ENCODE results near the gene AKAP8. TPM values are rescaled to one million over a fixed set of nuclear protein-coding genes. Genes with fewer than 3 reads are reported as not detected.

The AKAP8 gene
- total RNA-seq (18.0 TPM), polyA plus RNA-seq (25.4 TPM)
- long read RNA-seq, donor 1 = 0 reads
- long read RNA-seq, donor 2, partial matches to known transcripts = 0 of 4 reads
- long read RNA-seq, donor 2, other reads (novel, unspliced or antisense) = 0 of 4 reads
- long read RNA-seq, donor 3, partial matches to known transcripts = 0 of 3 reads
- long read RNA-seq, donor 3, other reads (novel, unspliced or antisense) = 0 of 3 reads
- long read RNA-seq, donor 4, partial matches to known transcripts = 10 of 11 reads
- long read RNA-seq, donor 4, other reads (novel, unspliced or antisense) = 0 of 11 reads
- long read RNA-seq, donor 5, partial matches to known transcripts = 0 of 2 reads
- long read RNA-seq, donor 5, other reads (novel, unspliced or antisense) = 0 of 2 reads
- long read RNA-seq, donor 6 = 0 reads
- long read RNA-seq, donor 7, partial matches to known transcripts = 5 of 8 reads
- long read RNA-seq, donor 7, other reads (novel, unspliced or antisense) = 0 of 8 reads
- long read RNA-seq, donor 8, partial matches to known transcripts = 0 of 1 reads
- long read RNA-seq, donor 8, other reads (novel, unspliced or antisense) = 0 of 1 reads
- long read RNA-seq, donor 9, partial matches to known transcripts = 0 of 2 reads
- long read RNA-seq, donor 9, other reads (novel, unspliced or antisense) = 0 of 2 reads
- long read RNA-seq, donor 10, partial matches to known transcripts = 0 of 2 reads
- long read RNA-seq, donor 10, other reads (novel, unspliced or antisense) = 0 of 2 reads

DNA sequence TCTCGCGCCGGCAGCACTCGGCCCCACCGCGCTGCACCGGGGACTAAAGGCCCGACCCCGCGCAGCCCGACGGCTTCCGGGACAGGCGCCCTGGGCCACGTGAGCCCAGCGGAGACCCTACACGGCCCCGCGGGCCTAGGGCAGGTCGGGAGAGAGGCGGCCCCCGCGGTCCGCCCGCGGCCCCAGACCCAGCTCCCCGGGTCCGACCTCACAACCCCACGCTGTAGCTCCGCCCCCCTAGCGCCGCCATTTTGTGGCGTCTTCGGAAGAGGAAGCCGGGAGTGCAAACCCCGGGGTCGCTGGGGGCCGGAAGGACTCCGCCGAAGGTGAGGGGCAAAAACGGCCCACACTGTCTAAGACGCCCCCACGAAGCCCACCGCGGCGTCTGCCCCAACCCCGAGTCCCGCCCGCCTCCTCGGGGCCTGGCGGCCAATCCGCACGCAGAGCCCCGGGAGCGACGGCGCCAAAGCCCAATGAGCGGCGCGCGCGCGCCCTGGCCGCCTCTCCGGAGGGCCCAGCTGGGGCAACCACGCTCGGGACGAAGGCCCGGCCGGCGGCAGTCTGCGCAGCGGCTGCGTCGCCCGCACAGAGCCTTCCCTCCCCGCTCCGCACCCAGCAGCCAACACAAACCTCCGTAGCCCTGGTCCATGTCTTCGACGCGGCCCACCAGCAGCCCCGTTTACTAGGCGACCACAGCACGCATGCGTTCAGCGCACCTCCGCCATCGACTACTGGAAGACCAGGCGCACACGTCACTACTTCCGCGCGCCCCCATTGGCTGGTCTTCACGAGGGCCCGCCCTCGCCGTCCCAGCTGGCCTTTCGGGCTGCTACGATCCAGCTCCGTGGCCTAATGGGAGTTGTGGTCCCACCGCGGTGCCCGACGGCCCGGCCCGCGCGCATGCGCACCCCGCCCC is at the start of gene AKAP8:
Gene AKAP8, minus strand, starts transcription at position 705 of the 916 bp plus-strand sequence. Its CDS starts 56 bp downstream, at position 649.
- H3K4me1 ChIP-seq (ENCODE audit: control insufficient read depth in 2 of 2, insufficient read depth in 2 of 2, low read length in 2 of 2) = peaks cover 6 to 22% of the 10 kb centered on the region in 2 donors

DNA sequence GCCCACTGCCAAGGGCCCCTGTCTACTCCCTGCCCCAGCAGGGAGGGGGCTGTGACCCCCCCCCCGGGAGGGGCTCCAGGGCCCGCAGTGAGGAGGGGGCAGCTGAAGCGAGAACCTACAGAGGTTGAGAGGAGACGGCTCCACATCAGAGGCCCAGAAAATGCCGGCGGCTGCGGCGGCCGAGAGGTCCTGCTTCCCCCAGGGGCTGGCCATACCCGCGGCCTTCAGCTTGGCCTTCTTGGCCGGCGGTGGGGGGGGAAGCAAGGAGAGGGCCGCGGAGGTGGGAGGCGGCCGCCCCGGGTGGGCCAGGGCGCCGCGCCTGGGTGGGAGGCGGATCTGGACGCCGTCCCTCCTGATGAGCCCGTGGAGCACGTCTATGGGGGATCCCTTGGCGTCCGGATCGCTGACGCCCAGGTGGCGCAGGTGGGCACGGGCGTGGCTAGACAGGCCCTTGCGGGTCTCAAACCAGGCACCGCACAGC is 48.4 kb upstream of the AKAP8 start:
- 98% methylated on average over 35 of the region's 35 CpGs for WGBS
- H3K4me3 ChIP-seq (ENCODE audit: low read length in 2 of 2) = no peak overlapping the region
- no peak for DNase-seq (ENCODE audit: low read depth in 6 of 9, low spot score in 9 of 9)
- peaks cover 8 to 21% of the 10 kb centered on the region in 2 donors for H3K4me1 ChIP-seq (ENCODE audit: control insufficient read depth in 2 of 2, insufficient read depth in 2 of 2, low read length in 2 of 2)
- H3K9me3 ChIP-seq (ENCODE audit: control insufficient read depth in 2 of 2, insufficient read depth in 1 of 2, low read length in 1 of 2) = peaks cover 4 to 8% of the 10 kb centered on the region in 2 donors
- H3K27ac ChIP-seq (ENCODE audit: low read depth in 1 of 2, low read length in 1 of 2) = no peak overlapping the region
- H3K36me3 ChIP-seq (ENCODE audit: control insufficient read depth in 2 of 2, insufficient read depth in 2 of 2, low read length in 1 of 2) = peaks cover 62 to 75% of the 10 kb centered on the region in 2 donors
- H3K27me3 ChIP-seq (ENCODE audit: control insufficient read depth in 2 of 2, insufficient read depth in 1 of 2, low read length in 1 of 2) = no peaks in the 10 kb centered on the region

More for the DNA sequence above, at the start of gene AKAP8:
- H3K27ac ChIP-seq (ENCODE audit: low read depth in 1 of 2, low read length in 1 of 2) = peak within 1 kb of the TSS; percentile 96 to 98
- under 1% methylated on average over 111 of the region's 111 CpGs for WGBS
- H3K4me3 ChIP-seq (ENCODE audit: low read length in 2 of 2) = peak within 1 kb of the TSS; percentile 94 to 99
- peak; percentile 95 to 99 (median 99) for DNase-seq (ENCODE audit: low read depth in 6 of 9, low spot score in 9 of 9)
- H3K36me3 ChIP-seq (ENCODE audit: control insufficient read depth in 2 of 2, insufficient read depth in 2 of 2, low read length in 1 of 2) = peaks cover 9 to 17% of the 10 kb centered on the region in 2 donors
- H3K27me3 ChIP-seq (ENCODE audit: control insufficient read depth in 2 of 2, insufficient read depth in 1 of 2, low read length in 1 of 2) = no peaks in the 10 kb centered on the region
- peaks cover 0 to 1% of the 10 kb centered on the region in 2 donors for H3K9me3 ChIP-seq (ENCODE audit: control insufficient read depth in 2 of 2, insufficient read depth in 1 of 2, low read length in 1 of 2)

DNA sequence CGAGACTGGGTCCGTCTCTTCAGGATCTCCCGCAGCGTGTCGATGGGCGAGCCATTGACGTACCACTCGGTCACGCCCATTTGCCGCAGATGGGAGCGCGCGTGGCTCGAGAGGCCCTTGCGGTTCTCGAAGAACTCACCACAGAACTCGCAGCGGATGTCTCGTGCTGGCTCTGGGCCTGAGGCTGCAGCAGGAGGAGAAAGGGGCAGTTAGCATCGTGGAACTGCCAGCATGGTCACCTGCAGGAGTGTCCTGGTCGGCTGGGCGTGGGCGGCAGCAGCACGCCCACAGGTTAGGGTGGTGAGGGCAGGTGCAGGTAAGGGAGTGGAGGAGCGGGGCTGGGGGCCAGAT is 47.7 kb upstream of the AKAP8 start:
- Histone ChIP-seq H3K27me3 (ENCODE audit: control insufficient read depth in 2 of 2, insufficient read depth in 1 of 2, low read length in 1 of 2) (no peaks in the 10 kb centered on the region), H3K36me3 (ENCODE audit: control insufficient read depth in 2 of 2, insufficient read depth in 2 of 2, low read length in 1 of 2) (peaks cover 68 to 82% of the 10 kb centered on the region in 2 donors), H3K27ac (ENCODE audit: low read depth in 1 of 2, low read length in 1 of 2) (no peak overlapping the region), H3K9me3 (ENCODE audit: control insufficient read depth in 2 of 2, insufficient read depth in 1 of 2, low read length in 1 of 2) (peaks cover 5 to 10% of the 10 kb centered on the region in 2 donors), H3K4me3 (ENCODE audit: low read length in 2 of 2) (no peak overlapping the region), H3K4me1 (ENCODE audit: control insufficient read depth in 2 of 2, insufficient read depth in 2 of 2, low read length in 2 of 2) (peaks cover 8 to 18% of the 10 kb centered on the region in 2 donors)
- 98% methylated on average over 25 of the region's 25 CpGs for WGBS
- no peak for DNase-seq (ENCODE audit: low read depth in 6 of 9, low spot score in 9 of 9)

DNA sequence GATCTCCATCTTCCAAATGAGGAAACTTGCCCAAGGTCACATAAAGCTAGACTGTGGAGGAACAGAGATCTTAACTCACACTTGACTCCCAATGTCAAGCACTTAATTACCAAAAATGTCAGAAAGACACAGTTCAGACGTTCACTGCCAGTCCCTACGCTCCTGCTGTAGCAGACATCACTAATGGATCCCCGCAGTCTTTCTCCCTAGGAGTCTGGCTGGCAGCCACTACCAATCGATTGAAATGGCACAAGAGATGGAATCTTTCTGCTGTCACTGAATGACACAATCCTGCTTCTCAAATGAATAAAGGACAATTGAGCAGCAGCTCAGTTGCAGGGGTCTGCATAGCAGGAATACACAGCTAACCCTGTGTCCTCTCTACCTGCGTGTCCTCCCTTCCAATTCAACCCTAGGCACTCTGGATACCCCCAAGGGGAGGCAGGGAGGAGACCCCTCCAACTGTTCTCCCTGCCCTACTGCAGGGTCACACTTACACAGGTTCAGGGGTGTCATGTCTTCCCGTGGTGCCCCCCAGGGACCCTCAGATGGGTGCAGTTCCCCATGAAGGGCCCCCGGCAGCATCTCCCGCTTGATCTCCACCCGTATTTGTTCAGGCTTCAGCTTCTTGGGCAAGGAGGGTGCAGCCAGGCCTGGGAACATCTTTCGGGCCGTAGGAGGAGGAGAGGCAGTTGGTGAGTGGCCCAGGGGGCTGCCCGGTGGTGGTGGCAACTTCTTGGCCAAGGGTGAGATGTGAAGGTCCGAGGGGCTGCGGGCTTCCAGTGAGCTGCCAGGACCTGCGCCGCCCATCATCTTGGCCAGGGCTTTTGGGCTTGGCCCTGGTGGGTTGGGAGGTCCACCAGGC is 47.1 kb upstream of the AKAP8 start:
- Histone ChIP-seq H3K4me3 (ENCODE audit: low read length in 2 of 2) (no peak overlapping the region), H3K27me3 (ENCODE audit: control insufficient read depth in 2 of 2, insufficient read depth in 1 of 2, low read length in 1 of 2) (no peaks in the 10 kb centered on the region), H3K27ac (ENCODE audit: low read depth in 1 of 2, low read length in 1 of 2) (no peak overlapping the region), H3K36me3 (ENCODE audit: control insufficient read depth in 2 of 2, insufficient read depth in 2 of 2, low read length in 1 of 2) (peaks cover 72 to 84% of the 10 kb centered on the region in 2 donors), H3K4me1 (ENCODE audit: control insufficient read depth in 2 of 2, insufficient read depth in 2 of 2, low read length in 2 of 2) (peaks cover 6 to 15% of the 10 kb centered on the region in 2 donors), H3K9me3 (ENCODE audit: control insufficient read depth in 2 of 2, insufficient read depth in 1 of 2, low read length in 1 of 2) (peaks cover 5 to 10% of the 10 kb centered on the region in 2 donors)
- 95% methylated on average over 16 of the region's 16 CpGs for WGBS
- DNase-seq (ENCODE audit: low read depth in 6 of 9, low spot score in 9 of 9) = no peak

DNA sequence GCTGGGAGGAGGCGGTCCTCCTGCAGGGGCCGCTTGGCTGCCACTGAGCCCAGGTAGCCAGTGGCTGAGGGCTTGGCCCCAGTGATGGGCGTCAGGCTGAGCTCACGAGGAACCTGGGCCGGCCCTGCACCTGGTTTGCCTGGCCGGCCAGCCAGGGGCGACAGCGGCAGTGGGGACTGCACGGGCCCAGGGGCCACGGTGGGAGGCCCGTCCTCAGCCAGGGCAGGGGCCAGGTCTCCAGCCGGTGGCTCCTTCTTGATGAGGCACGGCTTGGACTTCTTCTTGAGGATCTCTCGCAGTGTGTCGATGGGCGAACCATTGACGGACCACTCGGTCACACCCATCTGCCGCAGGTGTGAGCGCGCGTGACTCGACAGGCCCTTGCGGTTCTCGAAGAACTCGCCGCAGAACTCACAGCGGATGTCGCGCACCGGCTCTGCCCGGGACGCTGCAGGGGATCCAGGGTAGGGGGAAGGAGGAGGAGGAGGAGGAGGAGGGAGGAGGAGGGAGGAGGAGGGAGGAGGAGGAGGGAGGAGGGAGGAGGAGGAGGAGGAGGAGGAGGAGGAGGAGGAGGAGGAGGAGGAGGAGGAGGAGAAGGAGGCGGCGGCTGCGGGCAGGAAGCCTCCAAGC is 45.8 kb upstream of the AKAP8 start:
- WGBS = 95% methylated on average over 36 of the region's 36 CpGs
- Histone ChIP-seq H3K27ac (ENCODE audit: low read depth in 1 of 2, low read length in 1 of 2) (no peak overlapping the region), H3K4me1 (ENCODE audit: control insufficient read depth in 2 of 2, insufficient read depth in 2 of 2, low read length in 2 of 2) (peaks cover 0 to 2% of the 10 kb centered on the region in 2 donors), H3K4me3 (ENCODE audit: low read length in 2 of 2) (no peak overlapping the region), H3K27me3 (ENCODE audit: control insufficient read depth in 2 of 2, insufficient read depth in 1 of 2, low read length in 1 of 2) (no peaks in the 10 kb centered on the region), H3K36me3 (ENCODE audit: control insufficient read depth in 2 of 2, insufficient read depth in 2 of 2, low read length in 1 of 2) (peaks cover 74 to 83% of the 10 kb centered on the region in 2 donors), H3K9me3 (ENCODE audit: control insufficient read depth in 2 of 2, insufficient read depth in 1 of 2, low read length in 1 of 2) (peaks cover 5 to 10% of the 10 kb centered on the region in 2 donors)
- no peak for DNase-seq (ENCODE audit: low read depth in 6 of 9, low spot score in 9 of 9)

DNA sequence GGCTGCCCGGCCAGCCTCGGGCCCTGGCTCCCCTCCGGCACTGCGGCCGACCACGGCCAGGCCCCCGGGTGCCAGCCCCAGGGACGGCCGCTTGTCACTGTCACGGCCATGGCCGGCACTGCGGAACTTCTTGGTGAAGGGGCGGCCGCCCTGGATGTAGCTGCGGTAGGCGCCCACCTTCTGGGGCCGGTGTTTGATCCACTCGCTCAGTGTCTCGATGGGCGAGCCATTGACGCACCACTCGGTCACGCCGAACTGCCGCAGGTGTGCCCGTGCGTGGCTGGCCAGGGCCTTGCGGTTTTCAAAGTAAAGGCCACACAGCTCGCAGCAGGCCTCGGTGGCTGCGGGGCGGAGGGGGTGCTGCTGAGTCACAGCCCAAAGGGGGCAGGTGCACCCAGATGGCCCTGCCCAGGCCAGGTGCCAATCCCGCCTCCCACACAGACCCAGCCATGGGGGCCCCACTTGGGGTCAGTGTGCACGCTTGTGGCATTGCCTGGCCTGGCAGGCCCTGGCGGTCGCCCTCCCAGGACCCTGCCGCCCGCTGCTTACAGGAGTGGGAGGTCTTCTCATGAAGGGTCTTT is 45.2 kb upstream of the AKAP8 start:
- 97% methylated on average over 38 of the region's 38 CpGs for WGBS
- peaks cover 5 to 10% of the 10 kb centered on the region in 2 donors for H3K9me3 ChIP-seq (ENCODE audit: control insufficient read depth in 2 of 2, insufficient read depth in 1 of 2, low read length in 1 of 2)
- no peak overlapping the region for H3K4me3 ChIP-seq (ENCODE audit: low read length in 2 of 2)

DNA sequence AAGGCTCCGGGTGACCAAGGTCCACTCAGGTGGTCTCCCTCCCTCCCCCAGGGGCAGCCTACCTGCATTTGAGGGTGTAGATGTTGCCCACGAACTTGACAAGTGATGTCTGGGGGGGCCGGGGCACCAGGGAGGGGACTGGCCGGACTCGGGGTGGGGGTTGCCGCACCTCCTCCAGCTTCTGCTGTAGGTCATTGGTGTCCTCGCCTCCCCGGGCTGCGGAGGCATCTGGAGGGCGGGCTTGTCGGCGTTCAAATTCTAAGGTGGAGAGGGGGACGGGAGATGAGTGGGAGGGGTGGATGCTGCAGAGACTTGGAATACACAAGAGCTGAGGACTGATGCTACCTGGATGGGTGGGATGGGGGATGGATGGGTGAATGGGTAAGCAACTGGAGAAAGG is 44.5 kb upstream of the AKAP8 start:
- Histone ChIP-seq H3K27me3 (ENCODE audit: control insufficient read depth in 2 of 2, insufficient read depth in 1 of 2, low read length in 1 of 2) (no peaks in the 10 kb centered on the region), H3K36me3 (ENCODE audit: control insufficient read depth in 2 of 2, insufficient read depth in 2 of 2, low read length in 1 of 2) (peaks cover 69 to 70% of the 10 kb centered on the region in 2 donors), H3K27ac (ENCODE audit: low read depth in 1 of 2, low read length in 1 of 2) (no peak overlapping the region), H3K4me1 (ENCODE audit: control insufficient read depth in 2 of 2, insufficient read depth in 2 of 2, low read length in 2 of 2) (peaks cover 2 to 6% of the 10 kb centered on the region in 2 donors), H3K4me3 (ENCODE audit: low read length in 2 of 2) (no peak overlapping the region), H3K9me3 (ENCODE audit: control insufficient read depth in 2 of 2, insufficient read depth in 1 of 2, low read length in 1 of 2) (peaks cover 5 to 10% of the 10 kb centered on the region in 2 donors)
- 98% methylated on average over 13 of the region's 13 CpGs for WGBS
- DNase-seq (ENCODE audit: low read depth in 6 of 9, low spot score in 9 of 9) = no peak

More for the DNA sequence above, 45.2 kb upstream of the AKAP8 start:
- Histone ChIP-seq H3K27me3 (ENCODE audit: control insufficient read depth in 2 of 2, insufficient read depth in 1 of 2, low read length in 1 of 2) (no peaks in the 10 kb centered on the region), H3K4me1 (ENCODE audit: control insufficient read depth in 2 of 2, insufficient read depth in 2 of 2, low read length in 2 of 2) (no peaks in the 10 kb centered on the region), H3K36me3 (ENCODE audit: control insufficient read depth in 2 of 2, insufficient read depth in 2 of 2, low read length in 1 of 2) (peaks cover 74 to 76% of the 10 kb centered on the region in 2 donors), H3K27ac (ENCODE audit: low read depth in 1 of 2, low read length in 1 of 2) (no peak overlapping the region)
- no peak for DNase-seq (ENCODE audit: low read depth in 6 of 9, low spot score in 9 of 9)

Measured in thymus (tissue), 14 donors.